Measurements from ENCODE around the gene SUV39H2.
A peak's percentile ranks its signal among the peaks of the same experiment; 100 is the strongest.

- TF ChIP-seq CTCF (IDR thresholded peaks at IDR 0.05; ENCODE audit: low read depth, low read length) (peak; percentile 32; the same call in 1 of the 2 replicates), EZH2phosphoT487 (IDR thresholded peaks at IDR 0.05; ENCODE audit: low read depth) (no peak)
Observed at GRCh38 chr10:14889318-14889717, 10.7 kb downstream of the SUV39H2 start.
